GM23338 (cell line): ENCODE results near the gene OXNAD1. TPM values are rescaled to one million over a fixed set of nuclear protein-coding genes. Genes with fewer than 3 reads are reported as not detected.

Source experiments
- ATAC-seq: fragments of 200-7000 bp; cut with Tn5 transposase; 3 replicates; pipeline ENCODE4 v1.9.1; 2020
- DNase-seq: peaks from one replicate; pipeline ENCODE4 v3.0.0-alpha.2; 2015; ENCODE audit warnings: low spot score
- H2AFZ ChIP-seq: fragments of 200-600 bp; sonication (generic); 2 replicates; pipeline ENCODE4 v1.8.0; 2016; ENCODE audit warnings: antibody characterized with exemption, mild to moderate bottlenecking, moderate library complexity
- H3F3A ChIP-seq: fragments of 200-600 bp; sonication (generic); replicated peaks from 2 replicates; pipeline ENCODE4 v1.8.0; 2017; ENCODE audit warnings: antibody characterized with exemption, mixed run types, low read depth
- H3K27ac ChIP-seq: fragments of 200-600 bp; sonication (generic); 2 replicates; pipeline ENCODE4 v1.6.1; 2016; ENCODE audit warnings: low read depth
- H3K27me3 ChIP-seq: fragments of 200-600 bp; sonication (generic); 2 replicates; pipeline ENCODE4 v1.8.0; 2016; ENCODE audit warnings: mild to moderate bottlenecking, mixed run types, moderate library complexity; ENCODE audit not compliant: insufficient read depth
- H3K36me3 ChIP-seq: fragments of 200-600 bp; sonication (generic); 2 replicates; pipeline ENCODE4 v1.8.0; 2016; ENCODE audit warnings: mild to moderate bottlenecking; ENCODE audit not compliant: insufficient read depth
- H3K4me1 ChIP-seq: fragments of 200-600 bp; sonication (generic); 2 replicates; pipeline ENCODE4 v1.8.0; 2016; ENCODE audit warnings: mild to moderate bottlenecking, moderate library complexity; ENCODE audit not compliant: insufficient read depth
- H3K4me2 ChIP-seq: fragments of 200-600 bp; sonication (generic); 2 replicates; pipeline ENCODE4 v1.7.1; 2017; ENCODE audit warnings: mixed run types
- H3K4me3 ChIP-seq: fragments of 200-600 bp; sonication (generic); 2 replicates; pipeline ENCODE4 v1.6.1; 2016; ENCODE audit warnings: mixed run types
- H3K79me2 ChIP-seq: fragments of 200-600 bp; sonication (generic); replicated peaks from 2 replicates; pipeline ENCODE4 v1.8.0; 2017; ENCODE audit warnings: mild to moderate bottlenecking; ENCODE audit not compliant: insufficient read depth
- H3K9me2 ChIP-seq: fragments of 200-600 bp; sonication (generic); 2 replicates; pipeline ENCODE4 v1.8.0; 2017; ENCODE audit not compliant: insufficient read depth
- H4K20me1 ChIP-seq: fragments of 200-600 bp; sonication (generic); replicated peaks from 2 replicates; pipeline ENCODE4 v1.8.0; 2017; ENCODE audit warnings: mild to moderate bottlenecking; ENCODE audit not compliant: insufficient read depth
- H3K27ac Mint-ChIP-seq: 2 replicates; pipeline ENCODE4 v1.8.0; 2020; ENCODE audit warnings: inconsistent platforms, mild to moderate bottlenecking, moderate library complexity, mixed read lengths
- H3K27me3 Mint-ChIP-seq: 3 replicates; pipeline ENCODE4 v1.8.0; 2022; ENCODE audit warnings: low read depth, mild to moderate bottlenecking, moderate library complexity, mixed read lengths, inconsistent platforms; ENCODE audit not compliant: insufficient read depth, poor library complexity
- H3K36me3 Mint-ChIP-seq: 3 replicates; pipeline ENCODE4 v1.8.0; 2021; ENCODE audit warnings: low read depth, mild to moderate bottlenecking, inconsistent platforms, moderate library complexity, mixed read lengths
- H3K4me1 Mint-ChIP-seq: 3 replicates; pipeline ENCODE4 v1.8.0; 2020; ENCODE audit warnings: mild to moderate bottlenecking, inconsistent platforms, mixed read lengths
- H3K4me3 Mint-ChIP-seq: 3 replicates; pipeline ENCODE4 v1.8.0; 2021; ENCODE audit warnings: moderate library complexity, mild to moderate bottlenecking, inconsistent platforms, mixed read lengths
- H3K9me3 Mint-ChIP-seq: 3 replicates; pipeline ENCODE4 v1.8.0; 2020; ENCODE audit warnings: moderate library complexity, mild to moderate bottlenecking, inconsistent platforms, mixed read lengths
- CREB1 ChIP-seq: fragments of 250-450 bp; sonication (Bioruptor Pico); IDR thresholded peaks from 2 replicates; pipeline ENCODE4 v1.5.0; 2020; ENCODE audit warnings: low read depth, mild to moderate bottlenecking, moderate library complexity
- EZH2 ChIP-seq: fragments of 200-600 bp; sonication (generic); IDR thresholded peaks from one replicate; pipeline ENCODE4 v1.8.0; 2017; ENCODE audit warnings: antibody characterized with exemption, mild to moderate bottlenecking, low read depth; ENCODE audit not compliant: unreplicated experiment
- EZH2phosphoT487 ChIP-seq: fragments of 200-600 bp; sonication (generic); IDR thresholded peaks from one replicate; pipeline ENCODE4 v1.8.1; 2018; ENCODE audit warnings: antibody characterized with exemption; ENCODE audit not compliant: unreplicated experiment
- JUNB ChIP-seq: IDR thresholded peaks from one replicate; pipeline ENCODE4 v1.6.1; 2016; ENCODE audit warnings: antibody characterized with exemption; ENCODE audit not compliant: unreplicated experiment
- NANOG ChIP-seq: IDR thresholded peaks from 2 replicates; pipeline ENCODE4 v1.6.1; 2016; ENCODE audit warnings: antibody characterized with exemption, borderline replicate concordance
- POLR2AphosphoS5 ChIP-seq: IDR thresholded peaks from 2 replicates; pipeline ENCODE4 v1.6.1; 2016; ENCODE audit warnings: antibody characterized with exemption, low read depth
- REST ChIP-seq: IDR thresholded peaks from one replicate; pipeline ENCODE4 v1.6.1; 2018; ENCODE audit warnings: antibody characterized with exemption; ENCODE audit not compliant: unreplicated experiment
- STAT1 ChIP-seq: IDR thresholded peaks from one replicate; pipeline ENCODE4 v1.6.1; 2016; ENCODE audit warnings: antibody characterized with exemption; ENCODE audit not compliant: unreplicated experiment
- ZNF114 ChIP-seq: fragments of 250-450 bp; sonication (Bioruptor Pico); IDR thresholded peaks from 2 replicates; pipeline ENCODE4 v1.5.0; 2020; ENCODE audit warnings: mild to moderate bottlenecking, moderate library complexity
- ZNF331 ChIP-seq: fragments of 250-450 bp; sonication (Bioruptor Pico); IDR thresholded peaks from 2 replicates; pipeline ENCODE4 v1.5.0; 2020; ENCODE audit warnings: low read depth, mild to moderate bottlenecking, moderate library complexity
- ZNF462 ChIP-seq: fragments of 250-450 bp; sonication (Bioruptor Pico); IDR thresholded peaks from 2 replicates; pipeline ENCODE4 v1.5.0; 2020; ENCODE audit warnings: mild to moderate bottlenecking, moderate library complexity
- polyA plus RNA-seq: library from polyadenylated mRNA; unstranded; fragments of >200 nt; fragmentation: Nextera tagmentation; extraction: Ambion mirVana; gene quantifications from 2 replicates; pipeline ENCODE4 v1.2.1, GENCODE V29; 2016
- total RNA-seq: library from RNA; depleted of rRNA; stranded (reverse); fragments of >200 nt; shearing (Covaris generic); gene quantifications from 2 replicates; pipeline ENCODE4 v1.2.3, GENCODE V29; 2014
- TF ChIP-seq, protein P1 (sequence below): IDR thresholded peaks from 2 replicates; pipeline ENCODE4 v1.6.1; 2016; ENCODE audit warnings: antibody characterized with exemption
- TF ChIP-seq, protein P2 (sequence below), 2 experiments: fragments of 200-600 bp in 1 of 2; sonication (generic) in 1 of 2; conservative IDR thresholded peaks; 2 replicates each; pipeline versions ENCODE4 v1.5.1 to v1.6.1; 2016 to 2017; ENCODE audit warnings: antibody characterized with exemption in 2 of 2, low read depth in 2 of 2, mild to moderate bottlenecking in 2 of 2, moderate library complexity in 1 of 2

OXNAD1 gene
- total and polyA plus RNA-seq, 2 experiments from 2014 or later, result 22.9 to 34.2 TPM

DNA sequence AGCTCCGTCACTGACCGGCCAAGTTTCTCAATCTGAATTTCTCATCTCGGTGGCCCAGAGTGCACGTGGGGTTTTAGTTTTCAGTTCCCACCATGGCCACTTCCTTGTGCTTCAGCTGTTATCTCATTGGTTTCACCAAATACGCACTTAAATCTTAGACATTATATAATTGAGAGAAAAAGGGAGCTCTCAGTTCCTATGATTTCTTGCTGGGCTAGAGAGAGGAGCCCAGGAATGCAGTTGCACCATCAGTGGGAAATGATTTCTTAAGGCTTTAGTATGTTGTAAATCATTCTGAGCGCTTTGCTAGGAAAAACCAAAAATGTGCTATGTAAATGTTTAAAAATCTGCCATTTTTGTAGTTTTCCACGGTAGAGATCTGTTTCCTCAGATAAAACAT lies 53.2 kb downstream of the OXNAD1 start:
- no peak for DNase-seq
- ATAC-seq, result no peak
- no peaks in the 10 kb centered on the region for H3K9me2 ChIP-seq
- TF ChIP-seq POLR2AphosphoS5, result no peak
- TF ChIP-seq ZNF114, result no peak
- TF ChIP-seq CREB1 (CRISPR knock-in tag), result no peak
- TF ChIP-seq, protein P1, sequence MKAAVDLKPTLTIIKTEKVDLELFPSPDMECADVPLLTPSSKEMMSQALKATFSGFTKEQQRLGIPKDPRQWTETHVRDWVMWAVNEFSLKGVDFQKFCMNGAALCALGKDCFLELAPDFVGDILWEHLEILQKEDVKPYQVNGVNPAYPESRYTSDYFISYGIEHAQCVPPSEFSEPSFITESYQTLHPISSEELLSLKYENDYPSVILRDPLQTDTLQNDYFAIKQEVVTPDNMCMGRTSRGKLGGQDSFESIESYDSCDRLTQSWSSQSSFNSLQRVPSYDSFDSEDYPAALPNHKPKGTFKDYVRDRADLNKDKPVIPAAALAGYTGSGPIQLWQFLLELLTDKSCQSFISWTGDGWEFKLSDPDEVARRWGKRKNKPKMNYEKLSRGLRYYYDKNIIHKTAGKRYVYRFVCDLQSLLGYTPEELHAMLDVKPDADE, result no peak
- TF ChIP-seq JUNB, result no peak
- no peak for TF ChIP-seq STAT1
- no peak for TF ChIP-seq ZNF331 (CRISPR knock-in tag)
- TF ChIP-seq ZNF462 (CRISPR knock-in tag), result no peak
- no peak for TF ChIP-seq REST
- no peak for TF ChIP-seq EZH2
- TF ChIP-seq, protein P2, sequence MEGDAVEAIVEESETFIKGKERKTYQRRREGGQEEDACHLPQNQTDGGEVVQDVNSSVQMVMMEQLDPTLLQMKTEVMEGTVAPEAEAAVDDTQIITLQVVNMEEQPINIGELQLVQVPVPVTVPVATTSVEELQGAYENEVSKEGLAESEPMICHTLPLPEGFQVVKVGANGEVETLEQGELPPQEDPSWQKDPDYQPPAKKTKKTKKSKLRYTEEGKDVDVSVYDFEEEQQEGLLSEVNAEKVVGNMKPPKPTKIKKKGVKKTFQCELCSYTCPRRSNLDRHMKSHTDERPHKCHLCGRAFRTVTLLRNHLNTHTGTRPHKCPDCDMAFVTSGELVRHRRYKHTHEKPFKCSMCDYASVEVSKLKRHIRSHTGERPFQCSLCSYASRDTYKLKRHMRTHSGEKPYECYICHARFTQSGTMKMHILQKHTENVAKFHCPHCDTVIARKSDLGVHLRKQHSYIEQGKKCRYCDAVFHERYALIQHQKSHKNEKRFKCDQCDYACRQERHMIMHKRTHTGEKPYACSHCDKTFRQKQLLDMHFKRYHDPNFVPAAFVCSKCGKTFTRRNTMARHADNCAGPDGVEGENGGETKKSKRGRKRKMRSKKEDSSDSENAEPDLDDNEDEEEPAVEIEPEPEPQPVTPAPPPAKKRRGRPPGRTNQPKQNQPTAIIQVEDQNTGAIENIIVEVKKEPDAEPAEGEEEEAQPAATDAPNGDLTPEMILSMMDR (conservative IDR thresholded peaks at IDR 0.05; ENCODE audit: low read depth in 2 of 2), result no peak
- TF ChIP-seq NANOG, result no peak
- TF ChIP-seq EZH2phosphoT487, result no peak
- H3K27ac Mint-ChIP-seq, result no peak overlapping the region
- no peaks in the 10 kb centered on the region for H3K9me3 Mint-ChIP-seq
- H3K36me3 Mint-ChIP-seq, result peaks cover 12% of the 10 kb centered on the region
- H3K4me2 ChIP-seq, result no peak overlapping the region
- peaks cover 4% of the 10 kb centered on the region for H3K27me3 Mint-ChIP-seq
- no peak overlapping the region for H3K4me3 ChIP-seq
- no peaks in the 10 kb centered on the region; the same call in 1 of the 2 replicates for H3F3A ChIP-seq
- H3K27ac ChIP-seq, result no peak overlapping the region
- H3K4me1 ChIP-seq, result peaks cover 5% of the 10 kb centered on the region; the same call in 1 of the 2 replicates
- H3K27me3 ChIP-seq, result no peaks in the 10 kb centered on the region
- H3K4me1 Mint-ChIP-seq, result 0 out of 3 replicates have a peak, but pooled peaks cover 4% of the 10 kb centered on the region
- no peak overlapping the region for H3K4me3 Mint-ChIP-seq
- H2AFZ ChIP-seq, result no peak overlapping the region
- H3K36me3 ChIP-seq, result no peaks in the 10 kb centered on the region
- no peaks in the 10 kb centered on the region for H3K79me2 ChIP-seq
- H4K20me1 ChIP-seq, result no peaks in the 10 kb centered on the region; the same call in 1 of the 2 replicates
